ENCODE data around the gene TNS1. TPM values are rescaled to one million over a fixed set of nuclear protein-coding genes. Genes with fewer than 3 reads are reported as not detected.

TNS1 gene
- total and polyA plus RNA-seq, 2 donors from 2014 or later: 44.8 to 471 TPM

DNA sequence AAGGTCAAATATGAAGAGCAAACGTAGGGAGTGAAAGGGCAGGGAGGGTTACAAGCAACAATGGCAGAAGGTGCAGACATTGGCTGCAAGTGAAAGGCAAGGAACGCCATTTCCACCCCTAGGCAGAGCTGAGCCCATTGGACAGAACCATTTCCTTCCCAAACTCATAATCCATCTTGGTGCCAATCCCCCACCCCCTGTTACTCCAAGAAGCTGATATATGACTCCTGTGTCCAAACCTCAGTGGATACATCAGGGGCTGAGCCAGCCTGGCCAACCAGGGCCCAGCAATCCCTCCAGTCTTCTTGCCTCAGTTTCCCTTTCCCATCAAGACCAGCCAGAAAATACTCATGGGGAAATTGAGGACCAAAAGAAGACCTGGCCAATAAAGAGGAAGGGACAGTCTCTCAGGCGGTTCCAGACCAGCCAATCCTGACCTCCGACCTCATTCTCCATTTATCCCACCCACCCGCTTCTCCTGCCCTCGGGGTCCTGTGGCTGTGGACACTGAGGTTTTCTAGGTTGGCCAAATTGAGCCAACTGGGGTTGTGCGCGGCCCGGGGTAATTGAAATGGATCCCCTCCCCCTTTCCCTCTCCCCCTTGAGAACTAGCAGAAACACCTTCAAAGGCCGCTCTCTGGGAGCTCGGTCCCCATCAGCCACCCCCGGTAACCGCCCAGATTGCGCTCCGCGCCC is 24.8 kb downstream of the TNS1 start:
- DNase-seq (peak in 1 of 5 donors; percentile 32), FAIRE-seq (no peak)
- intact Hi-C loops (cut with DNase I): no loop called here
- TF ChIP-seq, protein P1, sequence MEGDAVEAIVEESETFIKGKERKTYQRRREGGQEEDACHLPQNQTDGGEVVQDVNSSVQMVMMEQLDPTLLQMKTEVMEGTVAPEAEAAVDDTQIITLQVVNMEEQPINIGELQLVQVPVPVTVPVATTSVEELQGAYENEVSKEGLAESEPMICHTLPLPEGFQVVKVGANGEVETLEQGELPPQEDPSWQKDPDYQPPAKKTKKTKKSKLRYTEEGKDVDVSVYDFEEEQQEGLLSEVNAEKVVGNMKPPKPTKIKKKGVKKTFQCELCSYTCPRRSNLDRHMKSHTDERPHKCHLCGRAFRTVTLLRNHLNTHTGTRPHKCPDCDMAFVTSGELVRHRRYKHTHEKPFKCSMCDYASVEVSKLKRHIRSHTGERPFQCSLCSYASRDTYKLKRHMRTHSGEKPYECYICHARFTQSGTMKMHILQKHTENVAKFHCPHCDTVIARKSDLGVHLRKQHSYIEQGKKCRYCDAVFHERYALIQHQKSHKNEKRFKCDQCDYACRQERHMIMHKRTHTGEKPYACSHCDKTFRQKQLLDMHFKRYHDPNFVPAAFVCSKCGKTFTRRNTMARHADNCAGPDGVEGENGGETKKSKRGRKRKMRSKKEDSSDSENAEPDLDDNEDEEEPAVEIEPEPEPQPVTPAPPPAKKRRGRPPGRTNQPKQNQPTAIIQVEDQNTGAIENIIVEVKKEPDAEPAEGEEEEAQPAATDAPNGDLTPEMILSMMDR (IDR thresholded peaks at IDR 0.05; ENCODE audit: borderline replicate concordance, extremely low read depth, insufficient read depth): no peak
- Histone ChIP-seq H3K36me3 (ENCODE audit: control insufficient read depth in 2 of 3, insufficient read depth in 3 of 3, low read length in 3 of 3) (no peaks in the 10 kb centered on the region), H3K27ac (ENCODE audit: low read depth in 2 of 2, low read length in 2 of 2) (peak overlapping the region; percentile 61 to 85), H3K9me3 (ENCODE audit: control insufficient read depth in 2 of 3, insufficient read depth in 1 of 3, low read length in 3 of 3) (no peaks in the 10 kb centered on the region), H3K4me1 (ENCODE audit: control insufficient read depth in 2 of 3, insufficient read depth in 2 of 3, low read depth in 1 of 3, low read length in 3 of 3) (peaks cover 4 to 43% (median 43%) of the 10 kb centered on the region in 3 donors), H3K9ac (ENCODE audit: low read length in 3 of 3) (peak overlapping the region in 2 of 3 donors; percentile 9 to 67), H3K27me3 (ENCODE audit: control insufficient read depth, insufficient read depth, low read length) (no peaks in the 10 kb centered on the region), H3K4me3 (ENCODE audit: low read length in 3 of 3) (peak overlapping the region; percentile 14 to 46 (median 39))

- TF ChIP-seq, protein P1 (IDR thresholded peaks at IDR 0.05; ENCODE audit: borderline replicate concordance, extremely low read depth, insufficient read depth): no peak
- FAIRE-seq (no peak), DNase-seq (peak in 1 of 5 donors; percentile 24)
- no peaks in the 10 kb centered on the region for H3K27me3 ChIP-seq (ENCODE audit: control insufficient read depth, insufficient read depth, low read length)
- peaks cover 4 to 54% (median 47%) of the 10 kb centered on the region in 3 donors for H3K4me1 ChIP-seq (ENCODE audit: control insufficient read depth in 2 of 3, insufficient read depth in 2 of 3, low read depth in 1 of 3, low read length in 3 of 3)
- H3K27ac ChIP-seq (ENCODE audit: low read depth in 2 of 2, low read length in 2 of 2): no peak overlapping the region
- H3K36me3 ChIP-seq (ENCODE audit: control insufficient read depth in 2 of 3, insufficient read depth in 3 of 3, low read length in 3 of 3): no peaks in the 10 kb centered on the region
- no peaks in the 10 kb centered on the region for H3K9me3 ChIP-seq (ENCODE audit: control insufficient read depth in 2 of 3, insufficient read depth in 1 of 3, low read length in 3 of 3)
- no peak overlapping the region for H3K9ac ChIP-seq (ENCODE audit: low read length in 3 of 3)
- no peak overlapping the region for H3K4me3 ChIP-seq (ENCODE audit: low read length in 3 of 3)
- intact Hi-C loops (cut with DNase I): no loop called here
Measured at GRCh38 chr2:217976301-217976700, 26.5 kb downstream of the TNS1 start.

- TF ChIP-seq, protein P1 (IDR thresholded peaks at IDR 0.05; ENCODE audit: borderline replicate concordance, extremely low read depth, insufficient read depth): no peak
- H3K4me3 ChIP-seq (ENCODE audit: low read length in 3 of 3): no peak overlapping the region
- no peak for FAIRE-seq
Measured at GRCh38 chr2:217975626-217976025, 27.2 kb downstream of the TNS1 start.

More at GRCh38 chr2:217975626-217976025, 27.2 kb downstream of the TNS1 start:
- Histone ChIP-seq H3K36me3 (ENCODE audit: control insufficient read depth in 2 of 3, insufficient read depth in 3 of 3, low read length in 3 of 3) (no peaks in the 10 kb centered on the region), H3K4me1 (ENCODE audit: control insufficient read depth in 2 of 3, insufficient read depth in 2 of 3, low read depth in 1 of 3, low read length in 3 of 3) (peaks cover 4 to 47% (median 42%) of the 10 kb centered on the region in 3 donors), H3K9ac (ENCODE audit: low read length in 3 of 3) (no peak overlapping the region), H3K27ac (ENCODE audit: low read depth in 2 of 2, low read length in 2 of 2) (peak overlapping the region in 1 of 2 donors; percentile 8), H3K9me3 (ENCODE audit: control insufficient read depth in 2 of 3, insufficient read depth in 1 of 3, low read length in 3 of 3) (no peaks in the 10 kb centered on the region), H3K27me3 (ENCODE audit: control insufficient read depth, insufficient read depth, low read length) (no peaks in the 10 kb centered on the region)
- intact Hi-C loops (cut with DNase I): no loop called here
- DNase-seq: no peak
